TTC549 (cell line): ENCODE results near the gene TSHZ2.
"Not testable (repeated sequence)": the region's sequence is repeated elsewhere in the genome, so short reads cannot be mapped to it uniquely, and the experiment has no call there.

ENCODE experiments used
- FAIRE-seq: peaks from 2 replicates; lab custom pipeline; 2012; peaks lifted over from hg19 to GRCh38; lab: Jason Lieb, UNC

The TSHZ2 gene

GRCh38 chr20:53422039-53422438, 449.9 kb downstream of the TSHZ2 start:
- FAIRE-seq: no peak

DNA sequence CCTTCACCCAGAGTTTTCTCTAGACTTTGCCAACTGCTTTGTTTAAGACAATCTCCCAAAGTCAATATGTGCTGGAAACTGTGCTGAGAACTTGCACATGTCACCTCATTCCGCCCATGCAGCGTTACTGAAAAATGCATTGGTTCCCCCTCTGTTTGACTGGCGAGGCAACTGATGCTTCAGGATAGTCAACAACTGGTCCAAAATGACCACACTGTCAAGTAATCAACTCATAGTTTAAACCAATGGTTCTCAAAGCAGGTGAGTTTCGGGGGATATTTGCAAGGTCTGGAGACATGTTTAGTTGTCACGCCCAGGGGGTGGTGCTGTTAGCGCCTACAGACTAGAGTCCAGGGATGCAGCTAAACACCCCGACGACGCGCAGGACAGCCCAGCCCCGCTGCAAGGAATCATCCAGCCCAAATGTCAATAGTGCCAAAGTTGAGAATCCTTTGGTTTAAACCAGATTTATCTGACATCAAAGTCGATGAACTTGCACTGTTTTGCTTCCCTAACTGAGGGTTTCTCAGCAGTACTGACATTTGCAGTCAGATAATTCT, 451.5 kb downstream of the TSHZ2 start:
- no peak for FAIRE-seq

DNA sequence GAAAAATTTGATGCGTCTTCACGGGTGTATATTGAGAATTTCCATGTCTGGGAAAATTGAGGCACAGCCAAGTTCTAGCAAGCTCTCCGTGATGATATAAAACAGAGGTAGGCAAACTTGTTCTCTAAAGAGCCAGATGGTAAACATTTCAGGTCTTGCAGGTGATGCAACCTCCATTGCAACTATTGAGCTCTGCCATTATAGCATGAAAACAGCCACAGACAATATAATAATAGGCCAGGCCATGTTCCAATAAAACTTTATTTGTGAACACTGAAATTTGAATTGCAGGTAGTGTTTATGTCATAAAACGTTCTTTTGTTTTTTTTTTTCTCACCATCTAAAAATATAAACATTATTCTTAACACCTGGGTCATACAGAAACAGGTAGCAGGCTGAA, 453.3 kb downstream of the TSHZ2 start:
- no peak for FAIRE-seq

DNA sequence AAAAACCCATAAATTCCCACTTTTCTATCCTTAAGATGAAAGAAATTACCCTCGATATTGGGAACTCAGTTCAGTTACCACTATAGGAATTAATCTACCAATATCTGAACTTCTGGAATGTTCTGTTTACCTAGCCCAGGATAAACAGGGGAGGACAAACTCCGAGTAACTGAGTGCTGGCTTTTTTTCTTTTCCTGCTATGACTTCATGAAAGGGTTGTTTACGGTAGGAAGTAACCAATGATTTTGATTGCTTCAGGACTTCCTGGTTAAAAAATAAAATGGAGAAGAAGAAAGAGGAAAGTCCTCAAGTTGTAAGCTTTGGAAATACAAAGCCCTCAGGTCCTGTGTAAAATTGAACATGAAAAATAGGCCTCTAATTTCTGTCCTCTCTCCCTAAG, 453.8 kb downstream of the TSHZ2 start:
- FAIRE-seq: no peak

- no peak for FAIRE-seq
These were observed 454.7 kb downstream of the TSHZ2 start for GRCh38 chr20:53426766-53427312.

DNA sequence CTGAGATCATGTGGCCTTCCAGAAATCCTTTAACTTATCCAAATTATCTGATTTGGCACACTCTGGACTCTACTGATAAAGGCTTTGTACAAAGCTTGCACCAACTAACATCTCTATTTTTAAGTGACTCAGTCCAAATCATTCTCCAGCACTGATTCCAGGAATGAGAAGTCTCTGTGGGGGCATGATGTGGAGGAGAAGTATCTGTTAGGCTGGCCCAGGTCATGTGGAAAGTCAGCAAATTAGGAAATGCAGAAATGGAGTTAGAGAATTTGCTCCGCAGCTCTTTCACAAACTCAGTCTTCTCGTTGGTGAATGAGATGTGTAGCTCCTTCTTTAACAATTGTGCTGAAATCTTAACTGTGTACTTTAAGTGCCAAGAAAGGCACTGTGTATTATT, 455.8 kb downstream of the TSHZ2 start:
- FAIRE-seq: no peak

DNA sequence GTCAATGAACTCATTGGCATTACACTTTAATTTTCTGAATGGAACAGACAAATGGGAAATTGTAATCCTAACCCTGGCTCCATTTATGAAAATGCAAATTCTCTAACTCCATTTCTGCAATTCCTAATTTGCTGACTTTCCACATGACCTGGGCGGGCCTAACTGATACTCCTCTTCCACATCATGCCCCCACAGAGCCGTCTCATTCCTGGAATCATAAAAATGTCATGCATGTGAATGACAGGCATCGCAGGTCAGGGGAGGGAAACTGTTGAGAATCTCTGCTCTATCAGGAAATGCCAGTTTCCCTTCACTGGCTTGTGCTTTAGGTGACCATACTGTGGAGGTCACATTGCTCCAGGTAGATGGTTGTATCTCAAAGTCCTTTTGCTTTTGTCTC, 456.4 kb downstream of the TSHZ2 start:
- FAIRE-seq: no peak

GRCh38 chr20:53428996-53429395, 456.8 kb downstream of the TSHZ2 start:
- no peak for FAIRE-seq

DNA sequence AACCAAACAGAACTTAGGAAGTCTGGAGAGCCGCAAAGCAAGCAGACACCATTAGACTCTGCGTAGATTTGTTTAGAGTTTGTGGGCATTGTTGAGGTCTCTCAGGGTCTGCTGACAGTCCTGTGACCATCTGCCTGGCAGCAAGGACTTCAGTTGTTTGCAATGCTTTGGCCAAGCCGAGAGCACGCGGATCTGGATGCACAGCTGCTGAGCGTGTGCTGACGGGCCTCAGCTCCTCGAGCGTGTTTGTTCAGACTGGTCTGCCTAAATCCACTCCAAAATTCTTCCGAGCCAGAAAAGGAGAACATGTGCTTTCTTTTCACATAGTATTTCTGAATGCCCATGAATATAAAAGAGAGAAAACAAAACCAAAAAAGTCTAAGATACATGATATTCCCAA, 462.5 kb downstream of the TSHZ2 start:
- FAIRE-seq: no peak

DNA sequence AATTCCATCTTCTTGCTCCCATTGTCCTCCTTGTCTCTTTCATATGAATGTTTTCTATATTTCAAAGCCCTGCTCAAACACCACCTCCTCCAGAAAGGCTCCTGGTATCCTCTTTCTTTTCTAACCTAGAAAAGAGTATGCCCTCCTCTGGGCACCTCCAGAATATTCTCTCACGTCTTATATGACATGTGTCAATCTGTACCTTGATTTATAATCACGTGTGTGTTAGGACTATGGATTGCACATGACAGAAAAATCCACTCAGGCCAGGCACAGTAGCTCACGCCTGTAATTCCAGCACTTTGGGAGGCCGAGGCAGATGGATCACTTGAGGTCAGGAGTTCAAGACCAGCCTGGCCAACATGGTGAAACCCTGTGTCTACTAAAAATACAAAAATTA, 464.8 kb downstream of the TSHZ2 start:
- not testable (repeated sequence) for FAIRE-seq

DNA sequence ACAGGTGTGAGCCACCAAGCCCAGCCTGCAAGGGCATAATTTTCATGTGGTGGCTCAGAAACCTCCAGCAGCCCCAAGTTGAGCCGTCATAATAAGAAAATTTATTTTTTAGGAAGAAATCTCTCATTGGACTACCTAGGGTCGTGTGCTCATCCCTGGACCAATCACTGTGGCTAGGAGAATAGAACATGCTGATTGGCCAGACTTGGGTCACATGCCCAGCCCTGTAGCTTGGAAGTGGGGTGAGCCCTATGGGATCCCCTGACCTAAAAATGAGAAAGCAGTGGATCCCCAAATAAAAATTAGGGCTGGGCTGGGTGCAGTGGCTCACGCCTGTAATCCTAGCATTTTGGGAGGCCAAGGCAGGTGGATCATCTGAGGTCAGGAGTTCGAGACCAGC, 466.2 kb downstream of the TSHZ2 start:
- no peak for FAIRE-seq

DNA sequence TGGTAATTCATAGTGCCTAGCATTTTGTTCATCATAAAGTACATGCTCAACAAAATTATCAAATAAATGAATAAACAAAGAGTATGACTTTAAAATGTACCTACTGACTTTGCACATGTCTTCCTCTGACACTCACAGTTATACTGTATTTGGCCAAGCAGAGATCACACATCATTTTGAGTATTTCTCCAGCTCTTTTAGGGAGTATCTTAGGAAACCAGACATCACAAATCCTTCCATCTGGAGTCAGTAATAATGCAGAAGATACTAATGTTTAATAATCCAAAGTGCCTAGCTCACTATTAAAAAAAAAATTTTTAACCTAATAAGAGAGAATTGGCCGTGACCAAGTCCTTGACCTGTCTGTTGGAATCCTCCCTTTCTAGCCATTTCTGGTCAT, 466.9 kb downstream of the TSHZ2 start:
- FAIRE-seq: no peak

GRCh38 chr20:53439616-53440015, 467.5 kb downstream of the TSHZ2 start:
- no peak for FAIRE-seq

DNA sequence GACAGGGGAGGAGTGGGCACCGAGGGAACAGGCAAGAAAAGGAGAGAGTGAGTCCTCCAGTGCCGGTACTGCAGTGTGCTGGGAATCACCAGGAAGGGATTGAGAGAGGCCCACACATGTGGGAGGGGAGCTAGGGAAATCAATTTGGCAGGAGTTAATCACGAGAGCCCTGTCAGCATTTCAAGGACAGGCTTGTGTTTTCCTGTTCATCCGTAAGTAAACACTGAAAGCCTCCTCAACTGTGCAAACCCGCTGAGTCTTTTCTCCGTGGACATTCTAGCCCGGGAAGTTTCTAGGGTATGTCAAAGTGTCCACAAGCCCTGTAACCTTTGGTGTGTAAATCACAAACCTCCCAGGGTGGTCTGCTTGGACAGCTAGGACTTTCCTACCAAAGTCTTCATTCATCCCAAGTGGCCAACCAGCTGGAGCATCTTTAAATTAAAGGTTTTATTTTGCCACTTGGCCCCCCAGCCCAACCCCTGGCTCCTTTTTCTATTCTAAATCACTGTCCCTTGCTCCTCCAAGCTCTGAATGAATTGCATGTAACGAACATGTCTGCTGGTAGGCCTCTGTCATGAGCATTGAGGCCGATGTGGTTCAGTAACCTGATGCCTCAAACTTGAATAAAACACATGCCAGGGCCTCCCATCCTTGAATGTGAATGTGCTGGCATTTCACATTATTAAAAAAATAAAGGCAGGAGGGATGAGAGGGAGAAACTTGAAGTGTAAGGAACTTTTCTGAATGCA, 472.4 kb downstream of the TSHZ2 start:
- FAIRE-seq: no peak

- FAIRE-seq: no peak
These were observed 473.2 kb downstream of the TSHZ2 start for GRCh38 chr20:53445321-53445731.

DNA sequence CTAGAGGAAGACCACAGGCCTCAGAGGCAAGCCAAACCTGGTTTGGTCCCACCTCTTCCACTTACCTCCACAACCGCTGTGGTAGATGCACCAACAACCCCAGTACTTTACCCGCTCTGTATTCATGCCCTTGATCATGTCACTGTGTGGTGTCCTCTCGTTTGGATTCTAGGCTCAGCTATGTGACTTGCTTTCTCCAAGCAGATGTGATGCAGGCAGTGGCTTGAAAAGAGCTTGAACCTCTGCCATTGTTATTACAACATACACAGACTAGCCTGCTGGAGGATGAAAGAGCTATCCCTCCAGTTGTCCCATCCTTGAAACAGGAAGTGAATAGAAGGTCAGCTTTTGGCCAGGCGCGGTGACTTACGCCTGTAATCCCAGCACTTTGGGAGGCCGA, 473.8 kb downstream of the TSHZ2 start:
- no peak for FAIRE-seq

- no peak for FAIRE-seq
These were observed 475.2 kb downstream of the TSHZ2 start for GRCh38 chr20:53447316-53447715.

DNA sequence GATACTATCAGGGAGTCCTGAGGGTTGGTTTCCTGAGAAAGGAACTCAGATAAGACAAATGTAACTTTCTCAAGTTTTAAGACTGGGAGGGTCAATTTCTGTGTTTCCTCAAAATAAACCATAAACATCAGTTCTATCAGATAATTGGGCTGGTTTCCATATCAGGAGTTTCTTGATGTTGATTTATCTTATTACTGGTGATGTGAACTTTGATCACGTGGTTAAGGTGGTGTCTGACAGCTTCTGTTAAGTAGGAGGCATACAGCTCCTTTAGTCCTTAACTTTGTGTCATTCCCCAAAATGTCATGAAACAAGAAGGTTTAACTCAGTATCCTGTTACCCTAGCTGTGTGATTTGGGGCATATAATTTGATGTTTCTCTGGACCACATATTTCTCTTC, 476.3 kb downstream of the TSHZ2 start:
- FAIRE-seq: no peak

DNA sequence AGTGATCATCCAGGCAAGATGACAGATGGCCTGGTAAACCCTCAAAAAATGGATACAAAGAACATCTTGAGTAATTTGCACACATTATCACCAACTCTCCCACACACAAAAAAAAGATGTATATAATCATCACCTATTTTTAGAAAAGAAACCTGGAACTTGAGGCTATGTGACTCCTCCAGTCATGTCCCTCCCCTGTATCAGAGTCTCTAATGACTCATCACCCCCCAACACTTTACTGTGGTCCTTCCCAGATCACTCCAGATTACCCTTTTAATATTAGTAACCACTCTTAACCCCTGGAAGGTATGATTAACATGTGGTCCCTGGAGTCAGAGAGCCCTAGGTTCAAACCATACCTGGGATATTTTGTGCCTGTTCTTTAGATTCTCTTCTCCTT, 476.7 kb downstream of the TSHZ2 start:
- no peak for FAIRE-seq

DNA sequence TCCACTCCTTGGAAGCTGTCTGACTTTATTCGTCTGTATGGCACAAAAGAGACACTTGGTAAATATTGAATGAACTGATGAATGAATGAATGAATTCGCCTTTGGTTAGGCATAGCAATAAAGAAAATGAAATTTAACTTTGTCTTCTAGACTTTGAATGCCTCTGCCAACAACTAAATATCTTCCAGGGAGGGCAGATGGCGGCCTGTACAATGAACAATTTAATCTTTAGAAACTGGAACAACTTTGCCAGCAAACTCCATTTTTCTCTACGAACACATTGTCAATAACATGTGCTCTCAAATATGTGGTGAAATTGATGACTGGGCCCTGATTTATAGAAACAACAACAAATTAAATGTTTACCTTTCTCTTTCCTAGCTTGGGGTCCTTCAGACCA, 480.9 kb downstream of the TSHZ2 start:
- FAIRE-seq: no peak

- FAIRE-seq: no peak
These were observed 482.6 kb downstream of the TSHZ2 start for GRCh38 chr20:53454675-53455276.

GRCh38 chr20:53463101-53463972, 491.2 kb downstream of the TSHZ2 start:
- no peak for FAIRE-seq

- FAIRE-seq: no peak
These were observed 494.1 kb downstream of the TSHZ2 start for GRCh38 chr20:53466279-53466678.
